Suppressor macrophage treated with lipopolysaccharide for 4 hours (primary cell): ENCODE measurements around the gene RPTOR.

ENCODE experiments used
- DNase-seq: peaks from one replicate; pipeline ENCODE4 v3.0.0-alpha.2; 2020

RPTOR gene

DNA sequence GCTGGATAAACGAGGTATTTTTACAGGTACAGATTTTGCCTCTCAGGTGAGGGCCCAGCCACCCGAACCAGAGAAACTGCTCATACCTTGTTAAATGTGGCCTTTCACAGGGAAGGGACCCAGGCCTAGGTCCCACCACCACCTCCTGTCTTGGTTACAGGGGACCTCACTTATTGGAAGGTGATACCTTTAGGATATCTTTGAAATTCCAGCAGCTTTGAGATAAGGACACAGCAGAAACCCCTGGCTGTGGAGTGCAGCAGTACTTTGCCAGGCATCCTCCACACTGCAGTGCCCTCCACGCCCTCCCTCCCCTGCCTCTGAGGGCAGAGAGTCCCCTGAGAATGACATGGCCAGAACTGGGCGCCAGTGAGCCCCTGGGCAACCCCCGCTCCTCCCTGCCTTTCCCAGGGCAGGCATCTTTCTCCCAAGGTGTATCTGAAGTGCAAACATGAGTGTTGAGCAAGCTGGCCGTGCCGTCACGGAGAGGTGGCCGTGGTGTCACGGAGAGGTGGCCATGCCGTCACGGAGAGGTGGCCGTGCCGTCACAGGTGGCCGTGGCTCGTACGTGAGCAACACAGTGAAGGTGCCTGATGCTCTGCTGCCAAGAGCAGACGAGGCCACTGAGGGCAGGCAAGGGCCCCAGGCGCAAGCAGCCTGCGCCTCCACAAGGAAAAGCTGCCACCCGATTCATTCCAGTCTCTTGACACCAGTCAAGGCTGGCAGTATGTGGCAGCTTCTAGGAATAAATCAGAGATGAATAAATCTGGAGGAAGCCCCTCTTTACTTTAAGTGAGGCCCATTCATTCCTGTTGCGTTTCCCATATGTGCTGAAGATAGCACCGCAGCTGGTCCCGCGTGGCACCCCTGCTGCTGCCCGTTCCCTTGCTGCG, 312.5 kb downstream of the RPTOR start:
- no peak for DNase-seq

DNA sequence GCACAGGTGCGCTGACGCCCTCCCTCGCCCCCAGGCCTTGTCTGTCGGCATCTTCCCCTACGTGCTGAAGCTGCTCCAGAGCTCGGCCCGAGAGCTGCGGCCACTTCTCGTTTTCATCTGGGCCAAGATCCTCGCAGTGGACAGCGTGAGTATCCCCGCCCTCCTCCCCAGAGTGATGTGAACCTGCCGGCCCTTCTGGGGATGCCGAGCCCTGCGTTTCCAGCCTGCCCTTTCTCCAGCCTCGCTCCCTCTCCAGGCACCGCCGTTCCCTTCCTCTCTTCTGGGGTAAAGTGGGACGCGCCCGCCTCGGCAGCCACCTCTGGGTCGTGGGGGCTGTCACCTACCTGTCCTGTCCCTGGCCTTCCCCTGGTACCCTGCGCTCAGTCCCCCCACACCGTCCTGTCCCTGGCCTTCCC, 313.1 kb downstream of the RPTOR start:
- DNase-seq: no peak

DNA sequence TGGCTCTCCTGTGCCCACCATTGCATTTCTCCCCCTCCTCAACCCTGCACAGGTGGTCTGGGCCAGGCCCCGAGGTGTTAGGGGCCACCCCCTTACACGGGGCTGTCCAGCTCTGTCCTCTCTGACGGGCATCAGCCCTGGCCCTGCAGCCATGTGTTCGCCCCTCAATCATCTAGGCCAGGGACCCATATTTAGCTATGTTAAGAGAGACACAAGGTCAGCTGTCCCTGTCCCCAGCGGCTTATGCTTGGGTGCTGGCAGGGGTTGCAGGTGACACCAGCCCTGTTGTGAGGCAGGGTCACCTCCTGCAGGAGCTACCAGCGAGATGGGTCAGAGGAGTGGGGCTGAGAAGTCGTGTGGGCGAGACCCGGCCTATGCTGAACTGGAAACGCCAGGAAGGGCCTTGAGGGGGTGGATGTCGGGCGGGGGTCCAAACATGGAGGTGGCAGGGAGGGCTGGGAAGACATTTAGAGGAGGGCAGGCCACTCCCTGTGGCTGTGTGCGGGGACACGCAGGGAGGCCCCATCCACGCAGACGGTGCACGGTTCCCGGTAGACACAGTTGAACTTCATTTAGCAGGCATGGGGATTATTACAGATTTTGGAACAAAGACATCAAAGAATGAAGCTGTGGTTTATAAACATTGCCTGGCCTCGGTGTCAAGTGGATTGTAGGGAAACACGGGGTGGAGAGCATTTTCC, 313.8 kb downstream of the RPTOR start:
- no peak for DNase-seq

DNA sequence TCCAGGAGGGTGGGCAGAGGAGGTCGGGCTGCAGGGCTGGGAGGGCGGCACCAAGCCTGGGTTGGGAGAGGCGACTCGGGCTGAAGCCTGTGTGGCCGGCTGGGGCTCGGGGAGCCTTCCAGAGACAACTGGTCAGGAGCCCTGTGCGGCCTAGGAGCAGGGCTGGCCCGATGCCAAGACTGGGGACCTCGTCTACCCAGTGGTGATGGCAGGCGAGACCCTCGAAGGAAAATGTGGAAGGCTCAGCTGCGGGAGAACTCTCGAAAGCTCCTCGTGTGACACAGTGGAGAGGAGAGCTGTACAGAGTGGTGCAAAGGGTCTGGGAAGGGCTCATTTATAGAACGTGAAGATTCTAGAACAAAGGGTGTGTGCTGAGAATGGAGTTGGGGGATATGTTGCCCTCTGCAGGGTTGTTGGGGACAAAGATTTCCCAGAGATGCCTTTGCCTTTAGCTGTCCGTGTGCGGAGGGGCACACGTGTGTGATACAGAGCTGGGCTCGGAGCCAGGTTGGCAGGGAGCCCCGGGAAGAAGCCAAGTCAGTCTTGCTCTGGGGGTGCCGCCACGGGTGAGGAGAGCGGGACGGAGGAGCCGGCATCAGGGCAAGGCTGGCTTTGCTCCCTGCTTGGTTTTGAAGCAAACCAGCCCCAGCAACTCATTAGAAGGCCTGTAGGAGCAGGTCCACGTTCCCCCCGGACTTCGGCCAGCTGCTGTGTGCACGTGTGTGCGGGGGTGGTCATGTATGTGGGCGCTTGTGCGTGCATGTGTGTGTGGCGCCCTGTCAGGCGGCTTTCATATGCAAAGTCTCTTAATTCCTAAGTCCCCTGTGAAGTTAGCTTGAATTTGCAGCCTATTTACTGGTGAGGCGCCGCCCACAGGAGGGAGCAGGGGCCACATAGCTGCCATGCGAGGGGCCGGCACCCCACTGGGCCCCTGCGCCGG, 314.6 kb downstream of the RPTOR start:
- no peak for DNase-seq

DNA sequence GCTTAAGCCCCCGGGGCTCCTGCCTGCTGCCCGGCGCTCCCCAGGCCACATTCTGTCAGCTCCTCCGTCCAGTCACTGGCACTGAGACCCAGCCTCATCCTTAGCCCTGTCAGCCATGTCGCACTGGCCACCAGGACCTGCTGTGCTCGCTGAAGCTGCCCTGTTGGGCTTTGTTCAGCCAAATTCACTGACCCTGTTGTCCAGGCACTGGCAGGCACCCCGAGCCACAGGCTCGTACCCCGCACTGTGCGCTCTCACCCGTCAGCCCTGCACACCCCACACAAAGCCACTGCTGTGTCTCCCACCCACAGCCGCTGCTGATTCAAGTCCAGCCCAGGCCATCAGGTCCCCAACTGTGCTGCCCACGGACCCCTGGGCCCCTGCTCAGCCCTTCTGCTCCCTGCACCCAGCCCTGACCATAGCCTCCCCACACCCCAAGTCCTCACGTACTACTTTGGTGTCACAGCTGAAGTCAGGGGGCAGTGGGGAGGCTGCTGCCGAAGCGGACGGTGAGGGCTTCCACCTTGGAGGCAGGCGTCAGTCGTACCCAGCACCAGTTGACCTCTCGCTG, 315.5 kb downstream of the RPTOR start:
- no peak for DNase-seq

DNA sequence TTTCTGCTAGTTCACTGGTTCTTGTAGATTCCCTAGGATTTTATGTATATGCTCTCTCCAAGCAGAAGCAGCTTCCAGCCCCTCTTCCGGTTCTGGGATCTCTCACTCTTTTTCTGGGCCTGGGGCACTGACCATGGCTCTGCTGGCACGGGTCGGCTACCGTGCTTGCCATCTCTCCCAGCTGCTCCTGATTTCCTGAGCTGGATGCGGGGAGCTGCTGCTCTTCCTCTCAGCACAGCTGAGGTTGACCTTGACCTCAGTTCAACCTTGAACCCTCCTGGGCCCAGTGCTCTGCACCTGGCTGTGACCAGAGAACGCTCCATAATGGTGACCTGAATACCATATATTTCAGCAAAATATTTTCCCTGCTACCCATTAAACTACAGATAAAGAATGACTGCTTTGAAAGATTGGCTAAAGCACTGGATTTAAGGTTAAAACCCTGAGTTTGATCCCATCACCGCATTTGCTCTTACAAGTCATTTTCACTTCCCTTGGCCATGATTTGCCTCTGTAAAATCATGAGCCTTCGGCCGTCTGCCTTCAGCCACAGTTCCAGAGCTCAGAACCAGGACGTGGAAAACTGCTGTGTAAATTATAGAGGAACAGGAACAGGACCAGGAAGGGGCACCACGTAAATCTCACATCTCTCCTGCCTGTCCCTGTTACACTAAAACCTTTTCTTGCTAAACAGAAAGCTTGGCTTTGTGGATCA, 316.2 kb downstream of the RPTOR start:
- DNase-seq: peak; percentile 67

DNA sequence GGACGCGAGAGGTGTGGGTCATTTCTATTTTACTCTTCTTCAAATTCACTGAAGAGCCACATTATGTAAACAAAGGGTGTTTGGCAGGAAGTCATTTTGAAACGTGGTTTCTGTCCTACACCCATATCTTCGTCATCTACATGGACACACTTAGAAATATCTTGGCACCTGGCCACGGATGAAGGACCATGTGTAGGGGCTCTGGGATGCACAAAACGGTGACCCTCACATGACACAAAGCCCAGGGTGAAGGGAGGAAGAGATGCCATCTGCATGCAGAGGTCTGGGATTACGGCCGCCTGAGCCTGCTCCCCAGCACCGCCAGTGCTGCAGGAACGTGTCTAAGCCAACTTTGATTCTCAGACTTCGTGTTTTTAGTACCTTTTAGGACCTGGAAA, 316.8 kb downstream of the RPTOR start:
- peak; percentile 50 for DNase-seq

DNA sequence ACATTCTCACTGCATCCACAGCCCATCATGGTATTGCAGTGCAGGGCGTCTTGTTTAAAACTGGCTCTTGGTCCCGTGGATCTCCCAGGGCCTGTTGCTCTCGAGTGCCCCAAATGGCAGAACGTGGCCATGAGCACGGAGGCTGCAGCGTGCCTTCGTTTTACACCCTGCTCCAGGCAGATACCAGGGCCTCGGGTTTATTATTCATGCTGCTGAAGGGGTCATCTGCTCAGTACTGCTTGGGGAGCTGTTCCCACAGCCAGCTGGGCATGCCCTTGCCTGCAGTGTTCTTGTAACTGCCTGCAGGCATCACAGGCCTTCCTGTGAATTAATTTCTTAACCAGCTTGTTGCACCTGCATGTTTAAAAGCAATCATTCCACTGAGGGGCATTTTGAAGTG, 317.3 kb downstream of the RPTOR start:
- DNase-seq: no peak

DNA sequence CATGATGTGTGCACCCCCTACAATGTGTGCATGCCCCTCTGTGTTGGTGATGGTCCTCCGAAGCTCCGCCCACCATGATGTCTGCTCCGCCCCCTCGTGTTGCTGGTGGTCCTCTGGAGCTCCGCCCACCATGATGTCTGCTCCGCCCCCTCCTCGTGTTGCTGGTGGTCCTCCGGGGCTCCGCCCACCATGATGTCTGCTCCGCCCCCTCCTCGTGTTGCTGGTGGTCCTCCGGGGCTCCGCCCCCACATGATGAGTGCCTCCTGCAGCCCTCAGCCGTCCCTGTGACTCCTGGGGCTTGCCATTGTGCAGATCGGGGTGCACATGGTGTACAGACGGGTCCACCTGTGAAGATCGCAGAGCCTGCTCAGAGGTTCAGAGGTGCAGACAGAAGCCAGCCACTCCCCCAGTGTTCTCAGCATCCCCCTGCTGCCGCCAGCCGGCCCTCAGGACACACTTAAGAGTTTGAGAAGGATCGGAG, 317.9 kb downstream of the RPTOR start:
- no peak for DNase-seq

DNA sequence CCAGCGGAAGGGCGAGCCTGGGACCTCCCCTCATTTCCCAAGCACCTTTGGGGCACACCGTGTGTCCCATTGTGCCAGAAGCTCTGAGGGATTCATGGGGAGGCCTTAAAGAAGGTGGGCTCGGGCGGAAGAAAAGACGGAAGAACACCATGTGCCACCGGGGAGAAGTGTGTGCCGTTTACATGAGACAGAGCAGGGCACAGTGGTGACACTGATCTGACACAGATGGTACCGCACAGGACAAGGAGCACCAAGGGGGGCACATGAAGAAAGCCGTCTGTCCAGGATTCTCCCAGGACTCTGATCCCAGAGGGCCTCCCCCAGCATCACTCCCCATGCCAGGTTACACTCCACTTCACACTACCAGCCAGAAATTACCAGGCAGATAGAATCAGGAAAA, 318.3 kb downstream of the RPTOR start:
- no peak for DNase-seq

DNA sequence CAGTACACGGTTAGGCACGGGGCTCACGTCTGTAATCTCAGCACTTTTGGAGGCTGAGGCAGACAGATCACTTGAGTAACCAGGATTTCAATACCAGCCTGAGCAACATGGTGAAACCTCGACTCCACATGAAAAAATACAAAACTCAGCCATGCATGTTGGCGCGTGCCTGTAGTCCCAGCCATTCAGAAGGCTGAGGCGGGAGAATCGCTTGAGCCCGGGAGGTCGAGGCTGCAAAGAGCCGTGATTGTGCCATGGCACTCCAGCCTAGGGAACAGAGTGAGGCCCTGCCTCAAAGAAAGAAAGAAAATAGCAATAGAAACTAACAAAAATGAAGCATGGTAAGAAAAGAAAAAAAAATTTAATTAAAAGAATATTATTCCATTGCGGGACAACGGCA, 319.0 kb downstream of the RPTOR start:
- DNase-seq: no peak

DNA sequence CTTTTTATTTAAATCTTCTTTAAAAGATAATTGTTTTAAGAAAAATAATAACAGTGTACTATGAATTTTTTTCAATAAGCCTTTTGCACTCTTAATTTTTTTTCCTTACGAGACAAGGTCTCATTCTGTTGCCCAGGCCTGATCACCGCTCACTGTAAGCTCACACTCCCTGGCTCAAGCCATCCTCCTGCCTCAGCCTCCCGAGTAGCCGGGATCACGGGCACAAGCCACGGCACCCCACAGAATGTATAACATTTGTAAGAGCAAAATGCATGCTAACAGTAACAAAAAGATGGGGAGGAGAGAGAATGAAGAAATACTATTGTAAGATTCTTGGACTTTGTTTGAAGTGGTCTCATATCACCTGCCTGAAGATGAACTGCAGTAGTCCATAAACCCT, 320.1 kb downstream of the RPTOR start:
- DNase-seq: no peak

DNA sequence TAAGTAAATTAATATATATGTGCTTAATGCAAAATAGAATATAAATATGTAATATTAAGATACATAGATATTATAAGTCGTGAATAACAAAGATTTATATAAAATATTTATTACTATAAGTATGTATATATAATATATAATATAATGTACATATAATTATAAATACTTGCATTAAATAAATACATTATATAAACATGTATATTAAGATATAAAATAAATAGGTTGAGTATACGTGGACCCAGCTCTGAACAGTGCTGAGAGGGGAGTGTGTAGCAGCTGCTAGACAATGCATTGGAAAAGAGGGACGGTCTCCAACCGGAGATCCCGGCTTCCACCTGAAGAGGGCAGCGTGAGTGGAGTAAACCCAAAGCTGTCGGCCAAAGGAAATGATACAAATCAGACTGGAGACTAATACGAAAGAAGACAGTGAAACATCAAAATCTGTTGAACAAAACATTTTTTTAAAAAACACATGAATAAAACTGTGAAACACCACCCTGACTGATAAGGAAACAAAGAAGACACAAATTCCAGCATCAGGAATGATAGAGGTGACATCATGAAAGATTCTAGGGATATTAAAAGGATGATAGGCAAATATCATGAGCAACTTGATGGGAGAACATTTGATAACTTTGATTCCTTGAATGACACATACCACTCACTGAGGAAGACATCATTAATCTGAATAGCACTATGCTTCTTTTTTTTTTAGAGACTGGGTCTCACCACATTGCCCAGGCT, 321.6 kb downstream of the RPTOR start:
- DNase-seq: peak; percentile 82

DNA sequence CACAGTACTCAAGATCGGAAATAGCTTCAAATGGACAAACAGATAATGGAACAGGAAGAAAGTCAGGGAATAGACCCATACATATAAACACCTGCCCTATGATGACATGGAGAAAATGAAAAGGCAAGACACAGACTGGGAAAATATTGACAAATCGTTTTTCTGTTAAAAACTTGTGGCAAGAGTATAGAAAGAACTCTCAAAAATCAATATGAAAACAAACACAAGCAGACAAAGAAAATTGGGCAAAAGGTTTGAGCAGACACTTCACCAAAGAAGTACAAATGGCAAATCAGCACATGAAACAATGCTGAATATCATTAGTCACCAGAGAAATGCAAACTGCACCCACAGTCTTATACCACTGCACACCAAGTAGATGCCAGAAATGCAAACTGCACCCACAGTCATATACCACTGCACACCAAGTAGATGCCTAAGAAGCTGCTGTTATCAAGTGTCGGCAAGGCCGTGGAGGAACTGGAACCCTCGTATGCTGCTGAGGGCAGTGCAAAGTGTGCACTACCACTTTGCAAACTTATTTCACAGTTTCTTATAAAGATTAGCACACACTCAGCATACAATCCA, 323.5 kb downstream of the RPTOR start:
- no peak for DNase-seq

DNA sequence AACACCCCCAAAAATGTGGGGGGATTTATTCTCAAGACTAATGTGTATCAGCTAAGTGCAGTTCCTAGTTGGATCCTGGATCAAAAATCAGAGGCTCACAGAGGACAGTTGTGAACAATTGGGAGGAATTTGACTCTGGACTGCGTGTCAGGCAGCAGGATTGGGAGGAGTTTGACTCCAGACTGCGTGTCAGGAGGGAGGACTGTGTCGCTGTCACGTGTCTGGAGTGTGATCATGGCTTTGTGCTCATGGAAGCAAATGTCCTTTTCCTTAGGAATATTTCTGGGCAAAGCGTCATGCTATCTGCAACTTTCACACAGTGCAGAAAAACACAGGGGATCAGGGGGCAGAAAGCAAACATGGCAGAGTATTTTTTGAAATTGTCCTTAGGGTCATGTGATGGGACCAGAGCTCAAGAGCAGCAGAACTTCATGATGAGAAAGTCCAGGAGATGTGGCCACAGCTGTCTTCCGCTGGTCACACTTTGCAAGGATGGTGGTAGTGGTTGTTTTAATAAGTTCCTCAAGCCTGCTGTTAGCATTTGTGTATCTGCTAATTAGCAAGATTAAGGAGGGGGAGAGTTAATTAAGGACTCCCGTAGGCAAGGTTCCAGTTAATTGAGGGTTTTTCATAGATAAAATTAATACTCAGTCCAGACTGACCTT, 325.0 kb downstream of the RPTOR start:
- peak; percentile 46 for DNase-seq

DNA sequence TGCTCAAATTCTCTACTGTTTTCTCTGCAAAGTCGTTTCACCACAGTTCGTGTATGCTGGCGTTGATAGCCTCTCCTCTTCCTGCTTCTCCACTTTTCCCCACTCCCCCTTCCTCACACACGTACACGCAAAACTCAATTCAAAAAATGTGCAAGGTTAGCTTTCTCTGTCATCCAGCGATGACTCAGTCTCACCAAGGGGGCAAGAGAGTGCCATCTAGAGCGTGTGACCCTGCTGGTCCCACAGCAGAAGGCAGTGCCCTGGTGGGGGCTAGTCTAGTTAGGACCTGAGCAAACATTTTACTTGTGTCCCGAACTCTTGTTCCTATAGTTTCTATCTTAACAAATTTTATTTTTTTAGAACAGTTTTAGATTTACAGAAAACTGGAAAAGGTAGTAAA, 325.8 kb downstream of the RPTOR start:
- DNase-seq: peak; percentile 74

DNA sequence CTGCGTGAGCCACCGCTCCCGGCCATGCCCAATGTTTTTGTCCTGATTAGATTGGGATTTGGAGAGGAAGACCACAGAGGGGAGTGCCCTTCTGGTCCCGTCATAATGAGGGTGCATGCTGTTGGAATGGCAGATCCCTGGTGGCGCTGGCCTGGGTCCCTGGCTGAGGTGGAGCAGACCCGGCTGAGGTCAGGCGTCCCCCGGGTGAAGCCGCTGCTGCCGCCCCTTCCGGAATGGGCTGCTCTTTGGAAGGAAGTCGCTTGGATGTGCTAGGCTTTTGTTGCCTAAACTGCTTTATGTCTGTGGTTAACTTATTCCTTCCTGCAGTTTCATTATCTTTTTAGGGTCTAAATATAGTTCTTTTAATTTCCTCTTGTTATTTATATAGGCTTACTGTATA, 326.7 kb downstream of the RPTOR start:
- DNase-seq: peak; percentile 79

DNA sequence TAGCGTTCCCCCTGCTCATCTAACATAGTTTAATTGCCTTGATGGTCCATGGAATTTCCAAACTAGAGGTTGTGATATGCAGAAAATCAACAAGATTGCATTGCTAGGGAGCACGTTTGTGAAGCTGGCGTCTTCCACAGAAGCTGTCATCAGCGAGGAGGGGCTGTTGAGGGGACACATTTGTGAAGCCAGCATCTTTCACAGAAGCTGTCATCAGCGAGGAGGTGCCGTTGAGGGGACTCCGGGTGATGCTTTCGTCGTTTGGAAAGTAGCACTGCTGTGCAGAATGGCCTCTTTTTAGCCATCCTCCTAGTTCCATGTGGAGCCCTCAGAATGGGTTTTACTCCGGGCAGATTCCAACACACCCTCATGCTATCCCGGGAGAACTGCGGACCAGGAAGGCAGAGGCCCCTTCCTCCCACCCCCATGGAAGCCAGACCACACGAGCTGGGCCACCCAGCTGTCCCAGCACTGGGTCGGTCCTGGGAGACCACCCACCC, 327.4 kb downstream of the RPTOR start:
- no peak for DNase-seq

DNA sequence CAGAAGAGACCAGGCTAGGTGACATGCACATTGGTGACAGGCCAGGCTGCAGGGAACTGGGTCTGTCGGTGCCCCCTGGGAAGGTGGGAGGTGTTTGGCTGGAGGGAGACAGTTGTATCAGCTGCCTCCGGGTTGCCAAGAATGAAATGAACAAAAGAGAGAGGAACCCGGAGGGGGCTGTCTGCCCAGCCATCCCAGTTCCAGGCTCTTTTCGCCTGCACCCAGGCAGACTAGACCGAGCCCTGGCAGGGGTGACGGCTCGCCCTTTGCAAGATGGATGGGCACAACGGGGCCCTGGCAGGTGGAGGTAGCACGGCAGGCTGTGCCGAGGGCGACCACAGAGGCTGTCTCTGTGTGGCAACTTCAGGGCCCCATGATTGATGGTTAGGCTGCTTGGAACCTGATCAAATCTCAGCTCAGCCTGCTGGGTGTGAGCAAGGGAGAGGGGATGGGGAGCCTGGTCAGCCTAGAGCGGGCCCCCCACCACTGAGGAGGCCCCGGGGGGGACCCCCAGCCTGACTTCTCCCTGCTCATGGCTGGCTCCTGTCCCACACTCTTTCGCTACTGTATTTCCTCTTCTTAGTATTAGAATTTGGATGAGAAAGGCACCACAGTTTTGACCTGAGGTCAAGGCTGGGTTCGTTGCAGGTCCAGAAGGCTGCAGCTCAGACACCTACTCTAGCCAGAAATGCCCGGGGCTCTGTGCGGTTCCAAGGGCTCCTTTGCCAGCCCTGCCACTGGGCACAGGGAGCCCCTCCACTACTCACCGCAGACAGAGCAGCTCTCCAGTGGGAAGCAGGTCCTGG, 328.1 kb downstream of the RPTOR start:
- no peak for DNase-seq
